Dendritic cell treated with granulocyte-macrophage colony-stimulating factor and Interleukin-4, amounts not matched to agents 40 ng/mL and 50 ng/mL, for 4 days (primary cell): Measurements from ENCODE around the gene IL20RB.
"Not testable (repeated sequence)": the region's sequence is repeated elsewhere in the genome, so short reads cannot be mapped to it uniquely, and the experiment has no call there.

ENCODE experiments used
- H3K27ac Mint-ChIP-seq: one replicate; pipeline ENCODE4 v1.8.0; 2022; ENCODE audit warnings: mild to moderate bottlenecking, mixed read lengths
- H3K27me3 Mint-ChIP-seq: one replicate; pipeline ENCODE4 v1.8.0; 2022; ENCODE audit warnings: mild to moderate bottlenecking, mixed read lengths
- H3K36me3 Mint-ChIP-seq: one replicate; pipeline ENCODE4 v1.8.0; 2022; ENCODE audit warnings: low read depth, mixed read lengths
- H3K4me1 Mint-ChIP-seq: one replicate; pipeline ENCODE4 v1.8.0; 2022; ENCODE audit warnings: low read depth, mixed read lengths
- H3K4me3 Mint-ChIP-seq: one replicate; pipeline ENCODE4 v1.8.0; 2022; ENCODE audit warnings: mild to moderate bottlenecking, moderate library complexity, mixed read lengths
- H3K9me3 Mint-ChIP-seq: one replicate; pipeline ENCODE4 v1.8.0; 2022; ENCODE audit warnings: mixed read lengths
- intact Hi-C: fragments of 100-400 bp; cut with micrococcal nuclease; formaldehyde crosslinking; loops from one replicate; pipeline ENCODE4 v1.15.0; 2022

Gene IL20RB

DNA sequence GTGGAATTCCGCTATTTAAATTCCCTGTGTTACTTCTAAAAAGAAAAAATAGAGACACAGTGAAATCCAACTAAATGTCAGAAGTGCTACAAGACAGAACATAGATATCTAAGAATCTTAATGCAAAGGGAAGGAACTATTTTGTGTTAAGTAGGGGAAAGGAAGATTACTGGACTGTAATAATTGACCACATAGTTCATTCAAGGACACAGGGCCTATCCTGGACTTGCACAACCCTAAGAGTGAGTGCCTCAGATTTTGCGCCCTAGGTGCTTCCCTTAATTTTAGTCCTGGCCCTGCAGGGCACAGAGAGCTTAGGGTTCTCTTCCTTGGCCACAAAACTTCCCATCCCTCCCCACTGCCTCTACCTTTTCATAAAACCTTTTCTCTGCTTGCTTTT, 3.5 kb upstream of the IL20RB start:
- H3K27ac Mint-ChIP-seq = no peak overlapping the region
- H3K4me1 Mint-ChIP-seq = peaks cover 61% of the 10 kb centered on the region
- H3K36me3 Mint-ChIP-seq = peaks cover 35% of the 10 kb centered on the region
- no peak overlapping the region for H3K4me3 Mint-ChIP-seq
- intact Hi-C loops = loop anchor here (5.0 kb wide), 1 partner anchor 58 kb away; no protein-coding TSS in a partner anchor
- no peaks in the 10 kb centered on the region for H3K27me3 Mint-ChIP-seq
- no peaks in the 10 kb centered on the region for H3K9me3 Mint-ChIP-seq

GRCh38 chr3:136954980-136955780, 2.6 kb upstream of the IL20RB start:
- peaks cover 44% of the 10 kb centered on the region for H3K36me3 Mint-ChIP-seq
- H3K9me3 Mint-ChIP-seq = no peaks in the 10 kb centered on the region
- no peaks in the 10 kb centered on the region for H3K27me3 Mint-ChIP-seq
- intact Hi-C loops = loop anchor here (5.0 kb wide), 1 partner anchor 57 kb away; no protein-coding TSS in a partner anchor
- peaks cover 61% of the 10 kb centered on the region for H3K4me1 Mint-ChIP-seq
- no peak overlapping the region for H3K27ac Mint-ChIP-seq
- no peak overlapping the region for H3K4me3 Mint-ChIP-seq

- intact Hi-C loops = no loop called here
- no peaks in the 10 kb centered on the region for H3K27me3 Mint-ChIP-seq
- H3K36me3 Mint-ChIP-seq = peaks cover 44% of the 10 kb centered on the region
- H3K4me3 Mint-ChIP-seq = no peak overlapping the region
- H3K4me1 Mint-ChIP-seq = peaks cover 61% of the 10 kb centered on the region
- H3K9me3 Mint-ChIP-seq = no peaks in the 10 kb centered on the region
- no peak overlapping the region for H3K27ac Mint-ChIP-seq
These were observed 2.0 kb upstream of the IL20RB start for GRCh38 chr3:136955813-136956212.

GRCh38 chr3:136956971-136957370, 812 bp upstream of the IL20RB start:
- no peaks in the 10 kb centered on the region for H3K9me3 Mint-ChIP-seq
- H3K4me3 Mint-ChIP-seq = no peak overlapping the region
- peaks cover 53% of the 10 kb centered on the region for H3K4me1 Mint-ChIP-seq
- H3K36me3 Mint-ChIP-seq = peaks cover 35% of the 10 kb centered on the region
- intact Hi-C loops = no loop called here
- no peaks in the 10 kb centered on the region for H3K27me3 Mint-ChIP-seq
- H3K27ac Mint-ChIP-seq = no peak overlapping the region

DNA sequence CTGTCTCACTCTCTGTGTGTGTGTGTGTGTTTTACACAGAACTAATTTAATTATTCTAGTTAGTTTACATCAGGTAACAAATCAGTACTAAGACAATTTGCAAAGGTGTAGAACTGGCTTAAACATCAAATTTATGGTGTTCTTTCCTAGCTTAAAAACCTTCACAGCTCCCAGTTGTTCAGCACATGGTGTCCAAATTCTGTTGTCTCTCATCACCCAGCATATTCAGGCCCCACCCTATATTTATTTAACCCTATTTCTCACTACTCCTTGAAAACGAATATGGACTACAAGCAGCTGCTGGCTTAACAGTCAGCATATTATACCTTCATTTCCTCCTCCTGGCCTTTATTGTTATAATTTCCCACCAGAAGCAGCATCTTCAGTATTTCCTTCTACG, 1.2 kb downstream of the IL20RB start:
- intact Hi-C loops = no loop called here
- Mint-ChIP-seq H3K27me3 (no peaks in the 10 kb centered on the region), H3K4me3 (no peak overlapping the region), H3K27ac (no peak overlapping the region), H3K4me1 (peaks cover 37% of the 10 kb centered on the region), H3K36me3 (peaks cover 21% of the 10 kb centered on the region), H3K9me3 (no peaks in the 10 kb centered on the region)

GRCh38 chr3:136959599-136959998, 1.8 kb downstream of the IL20RB start:
- no peaks in the 10 kb centered on the region for H3K27me3 Mint-ChIP-seq
- peaks cover 21% of the 10 kb centered on the region for H3K36me3 Mint-ChIP-seq
- H3K4me1 Mint-ChIP-seq = peaks cover 30% of the 10 kb centered on the region
- H3K4me3 Mint-ChIP-seq = no peak overlapping the region
- no peaks in the 10 kb centered on the region for H3K9me3 Mint-ChIP-seq
- intact Hi-C loops = no loop called here
- H3K27ac Mint-ChIP-seq = no peak overlapping the region

- no peak overlapping the region for H3K4me3 Mint-ChIP-seq
- intact Hi-C loops = no loop called here
- H3K9me3 Mint-ChIP-seq = no peaks in the 10 kb centered on the region
- no peak overlapping the region for H3K27ac Mint-ChIP-seq
- H3K27me3 Mint-ChIP-seq = no peaks in the 10 kb centered on the region
- peaks cover 16% of the 10 kb centered on the region for H3K4me1 Mint-ChIP-seq
- peaks cover 21% of the 10 kb centered on the region for H3K36me3 Mint-ChIP-seq
These were observed 3.4 kb downstream of the IL20RB start for GRCh38 chr3:136960838-136961836.

DNA sequence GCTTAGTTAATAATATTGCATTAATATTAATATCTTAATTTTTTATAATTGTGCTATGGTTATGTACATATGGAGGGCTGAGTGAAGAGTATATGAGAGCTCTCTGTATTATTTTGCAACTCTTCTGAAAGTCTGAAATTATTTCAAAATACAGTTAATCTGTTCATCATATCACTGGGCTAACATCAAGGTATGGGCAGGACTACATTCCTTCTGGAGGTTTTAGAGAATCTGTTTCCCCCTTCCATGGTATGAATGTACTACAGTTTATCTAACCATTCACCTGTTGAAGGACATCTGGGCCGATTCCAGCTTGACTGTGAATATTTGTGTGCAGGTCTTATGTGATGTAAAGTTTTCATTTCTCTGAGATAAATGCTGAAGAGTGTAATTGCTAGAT, 5.1 kb downstream of the IL20RB start:
- Mint-ChIP-seq H3K27ac (no peak overlapping the region), H3K4me3 (no peak overlapping the region), H3K27me3 (no peaks in the 10 kb centered on the region), H3K9me3 (no peaks in the 10 kb centered on the region), H3K4me1 (peaks cover 1% of the 10 kb centered on the region), H3K36me3 (peaks cover 14% of the 10 kb centered on the region)
- intact Hi-C loops = no loop called here

DNA sequence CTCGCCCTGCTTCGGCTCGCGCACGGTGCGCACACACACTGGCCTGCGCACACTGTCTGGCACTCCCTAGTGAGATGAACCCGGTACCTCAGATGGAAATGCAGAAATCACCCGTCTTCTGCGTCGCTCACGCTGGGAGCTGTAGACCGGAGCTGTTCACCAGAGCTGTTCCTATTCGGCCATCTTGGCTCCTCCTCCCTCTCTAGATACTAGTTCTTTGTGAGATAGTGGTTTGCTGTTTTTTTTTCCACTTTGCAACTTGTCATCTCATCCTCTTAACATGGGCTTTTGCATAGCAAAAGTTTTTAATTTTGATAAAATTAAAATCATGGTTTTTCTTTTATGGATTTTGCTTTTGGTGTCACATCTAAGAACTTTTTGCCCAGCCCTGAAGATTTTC, 11.8 kb downstream of the IL20RB start:
- Mint-ChIP-seq H3K36me3 (peaks cover 20% of the 10 kb centered on the region), H3K9me3 (peaks cover 26% of the 10 kb centered on the region)
- H3K4me1 Mint-ChIP-seq, H3K27ac Mint-ChIP-seq, intact Hi-C loops, H3K4me3 Mint-ChIP-seq, H3K27me3 Mint-ChIP-seq: not testable (repeated sequence)

DNA sequence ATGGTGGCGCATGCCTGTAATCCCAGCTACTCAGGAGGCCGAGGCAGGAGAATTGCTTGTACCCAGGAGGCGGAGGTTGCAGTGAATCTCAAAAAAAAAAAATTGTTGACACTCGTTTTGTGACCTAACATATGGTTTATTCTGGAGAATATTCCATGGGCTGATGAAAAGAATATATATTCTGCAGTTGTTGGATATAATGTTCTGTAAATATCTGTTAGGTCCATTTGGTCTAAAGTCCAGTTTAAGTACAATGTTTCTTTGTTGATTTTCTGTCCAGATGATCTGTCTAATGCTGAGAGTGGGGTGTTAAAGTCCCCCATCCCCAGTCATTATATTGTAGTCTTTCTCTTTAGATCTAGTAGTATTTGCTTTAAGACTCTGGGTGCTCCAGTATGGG, 15.6 kb downstream of the IL20RB start:
- H3K9me3 Mint-ChIP-seq = peaks cover 32% of the 10 kb centered on the region
- no peak overlapping the region for H3K27ac Mint-ChIP-seq
- peaks cover 20% of the 10 kb centered on the region for H3K36me3 Mint-ChIP-seq
- intact Hi-C loops = no loop called here
- no peaks in the 10 kb centered on the region for H3K27me3 Mint-ChIP-seq
- H3K4me3 Mint-ChIP-seq = no peak overlapping the region
- H3K4me1 Mint-ChIP-seq = peaks cover 5% of the 10 kb centered on the region

- Mint-ChIP-seq H3K27me3 (no peaks in the 10 kb centered on the region), H3K27ac (no peak overlapping the region)
- intact Hi-C loops = no loop called here
These were observed 16.9 kb downstream of the IL20RB start for GRCh38 chr3:136974670-136975069.

DNA sequence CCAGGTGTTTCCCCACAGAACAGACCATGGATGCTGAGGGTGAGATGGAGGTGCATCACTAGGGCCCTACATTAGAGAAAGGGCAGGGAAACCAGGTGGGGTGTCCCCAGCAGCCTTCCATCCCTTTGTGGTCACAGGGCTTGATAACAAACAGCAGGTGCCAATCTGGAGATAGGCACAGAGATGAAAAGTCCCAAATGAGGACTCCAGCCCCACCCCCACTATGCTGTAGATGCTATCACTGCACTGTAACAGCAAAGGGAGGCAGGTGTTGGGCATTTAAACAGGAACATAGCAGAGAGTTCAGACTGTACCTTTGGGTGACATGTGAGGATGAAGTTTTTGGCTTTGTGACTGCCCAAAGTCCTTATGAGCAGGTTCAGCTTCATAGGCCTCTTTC, 21.4 kb downstream of the IL20RB start:
- intact Hi-C loops = no loop called here
- Mint-ChIP-seq H3K36me3 (peaks cover 14% of the 10 kb centered on the region), H3K9me3 (peaks cover 10% of the 10 kb centered on the region), H3K27ac (no peak overlapping the region), H3K4me3 (no peak overlapping the region), H3K4me1 (no peaks in the 10 kb centered on the region), H3K27me3 (no peaks in the 10 kb centered on the region)

More at GRCh38 chr3:136974670-136975069, 16.9 kb downstream of the IL20RB start:
- Mint-ChIP-seq H3K36me3 (peaks cover 18% of the 10 kb centered on the region), H3K9me3 (peaks cover 32% of the 10 kb centered on the region), H3K4me3 (no peak overlapping the region), H3K4me1 (peaks cover 5% of the 10 kb centered on the region)

- no peak overlapping the region for H3K4me3 Mint-ChIP-seq
- intact Hi-C loops = no loop called here
- H3K9me3 Mint-ChIP-seq = peaks cover 5% of the 10 kb centered on the region
- H3K36me3 Mint-ChIP-seq = peaks cover 18% of the 10 kb centered on the region
- H3K27ac Mint-ChIP-seq = no peak overlapping the region
- H3K27me3 Mint-ChIP-seq = no peaks in the 10 kb centered on the region
- no peaks in the 10 kb centered on the region for H3K4me1 Mint-ChIP-seq
These were observed 21.9 kb downstream of the IL20RB start for GRCh38 chr3:136979684-136980083.

DNA sequence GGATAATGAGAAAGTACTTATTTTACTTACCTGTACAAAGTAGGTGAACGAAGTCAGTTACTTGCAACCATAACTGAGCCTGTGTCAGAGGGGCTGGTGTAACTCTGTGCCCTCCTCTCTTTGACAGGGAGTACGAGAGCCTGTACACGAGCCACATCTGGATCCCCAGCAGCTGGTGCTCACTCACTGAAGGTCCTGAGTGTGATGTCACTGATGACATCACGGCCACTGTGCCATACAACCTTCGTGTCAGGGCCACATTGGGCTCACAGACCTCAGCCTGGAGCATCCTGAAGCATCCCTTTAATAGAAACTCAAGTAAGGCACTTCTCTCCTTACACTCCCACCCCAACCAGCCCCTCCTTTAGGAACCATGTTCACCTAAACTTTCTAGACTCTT, 24.2 kb downstream of the IL20RB start:
- H3K27me3 Mint-ChIP-seq = no peaks in the 10 kb centered on the region
- intact Hi-C loops = no loop called here
- H3K36me3 Mint-ChIP-seq = peaks cover 25% of the 10 kb centered on the region
- H3K27ac Mint-ChIP-seq = no peak overlapping the region
- H3K4me3 Mint-ChIP-seq = no peak overlapping the region
- H3K9me3 Mint-ChIP-seq = no peaks in the 10 kb centered on the region
- H3K4me1 Mint-ChIP-seq = no peaks in the 10 kb centered on the region
